NCI-H2196 treated with DMSO at 0.1 percent for 48 hours (cell line): ENCODE data around the gene CEP43.

Experiments used
- DNase-seq: peaks from one replicate; lab custom pipeline; 2025; ENCODE audit not compliant: unreplicated experiment; lab: John Stamatoyannopoulos, UW

The CEP43 gene

DNA sequence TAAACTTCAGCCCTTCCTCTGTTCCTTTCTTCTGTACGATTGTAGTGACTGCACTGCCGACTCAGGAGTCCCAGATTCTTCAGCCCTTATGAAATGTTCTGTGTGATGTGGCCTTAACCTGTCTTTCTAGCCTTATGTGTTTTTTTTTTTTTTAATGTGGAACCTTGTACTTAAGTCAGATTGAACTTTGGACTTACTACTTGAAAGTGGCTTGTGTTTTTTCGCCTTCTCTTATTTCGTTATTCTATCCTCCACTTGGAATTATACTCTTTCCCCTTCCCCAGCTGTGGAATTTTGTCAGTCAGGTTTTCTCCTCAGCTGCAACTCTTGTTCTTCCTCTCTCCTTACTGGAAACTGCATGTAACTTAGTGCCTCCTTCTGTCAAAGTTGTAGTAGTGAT, 8.8 kb downstream of the CEP43 start:
- no peak for DNase-seq

DNA sequence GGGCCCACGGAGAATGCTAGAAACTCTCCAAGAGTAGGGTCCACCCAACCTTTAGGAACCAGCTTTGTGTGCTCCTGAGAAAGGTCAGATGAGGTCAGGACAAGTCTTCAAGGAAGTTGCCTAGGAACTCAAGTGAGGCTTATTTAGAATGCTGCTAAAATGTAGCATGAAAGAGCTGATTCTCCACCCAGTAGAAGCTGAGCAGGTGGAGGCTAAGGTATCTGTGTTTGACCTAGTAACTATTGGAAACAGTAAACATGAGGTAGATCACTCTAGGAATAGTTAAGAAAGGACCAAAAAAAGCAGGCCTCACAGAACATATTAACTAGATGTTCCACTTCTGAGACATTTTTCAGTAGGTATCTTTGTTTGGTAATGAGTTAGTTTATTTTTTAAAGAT, 13.9 kb downstream of the CEP43 start:
- DNase-seq, result no peak

DNA sequence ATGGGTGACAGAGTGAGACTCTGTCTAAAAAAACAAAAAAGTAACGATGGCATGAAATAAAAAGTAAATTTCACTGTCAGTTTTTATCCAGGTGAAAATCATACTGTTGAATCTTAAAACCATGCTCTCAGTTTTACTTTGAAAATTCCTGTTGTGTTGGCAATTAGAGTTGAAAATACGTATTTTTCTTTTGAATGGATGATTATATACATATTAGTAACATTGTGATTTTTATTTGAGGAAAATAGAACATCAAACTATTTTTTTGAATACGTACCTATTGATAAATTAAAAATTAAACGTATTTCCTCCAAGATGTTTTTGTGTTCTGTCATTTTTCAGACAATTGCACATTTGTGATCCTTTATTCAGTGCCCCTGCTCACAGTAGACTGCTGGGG, 14.7 kb downstream of the CEP43 start:
- DNase-seq, result no peak

DNA sequence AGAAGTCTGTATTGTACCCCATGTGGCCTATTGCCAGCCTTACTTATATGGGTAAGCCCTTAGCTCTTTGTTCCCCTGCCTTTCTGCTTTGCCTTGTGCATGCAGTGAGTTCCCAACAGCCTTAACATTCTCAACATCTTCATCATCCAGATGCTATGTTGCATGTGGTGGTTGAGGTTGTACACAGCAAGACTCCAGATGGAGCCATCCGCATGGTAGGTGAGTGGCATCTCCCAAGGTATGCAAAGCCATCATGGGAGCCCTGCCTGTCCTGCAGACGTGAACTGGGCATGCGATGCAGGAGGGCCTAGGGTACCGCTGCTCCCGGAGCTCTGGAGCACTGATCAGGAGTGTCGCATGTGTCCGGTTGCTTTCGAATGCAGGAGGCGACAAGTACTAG, 16.1 kb downstream of the CEP43 start:
- DNase-seq, result no peak

DNA sequence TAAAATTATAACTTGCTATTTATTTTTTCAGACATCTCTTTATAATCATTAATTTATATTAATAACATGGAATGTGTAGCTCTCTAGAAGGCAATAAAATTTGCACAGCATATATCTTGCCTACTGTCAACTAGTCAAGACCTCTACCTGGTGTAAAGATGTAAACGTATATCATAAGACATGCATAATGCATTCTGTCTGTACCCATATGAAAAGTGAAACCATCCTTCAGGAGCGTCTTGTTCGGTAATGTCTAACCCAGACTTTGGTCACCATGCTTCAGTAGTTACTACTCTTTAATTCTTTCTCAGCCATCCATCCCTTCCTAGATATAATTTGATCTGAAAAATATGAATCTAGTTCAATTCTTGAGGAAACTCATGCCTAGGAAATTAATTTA, 21.0 kb downstream of the CEP43 start:
- no peak for DNase-seq

DNA sequence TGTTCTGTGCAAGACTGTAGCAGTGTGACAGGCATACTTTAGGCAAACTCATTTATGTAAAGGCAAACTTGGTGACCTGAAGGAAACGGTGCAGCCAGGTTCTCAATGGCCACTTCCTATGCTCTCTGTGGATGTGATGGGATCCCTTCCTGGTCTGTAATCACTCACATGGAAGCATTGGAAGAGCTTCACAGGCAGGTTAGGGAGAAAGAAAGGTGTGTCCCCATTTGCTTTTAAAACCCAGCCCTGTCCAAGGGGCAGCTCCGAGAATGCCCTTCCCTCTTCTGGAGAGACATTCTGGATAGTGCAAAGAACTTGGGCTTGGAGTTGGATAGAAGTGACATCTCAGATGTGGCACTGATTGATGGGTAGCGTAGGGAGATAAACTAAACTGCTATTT, 28.1 kb downstream of the CEP43 start:
- DNase-seq, result no peak

DNA sequence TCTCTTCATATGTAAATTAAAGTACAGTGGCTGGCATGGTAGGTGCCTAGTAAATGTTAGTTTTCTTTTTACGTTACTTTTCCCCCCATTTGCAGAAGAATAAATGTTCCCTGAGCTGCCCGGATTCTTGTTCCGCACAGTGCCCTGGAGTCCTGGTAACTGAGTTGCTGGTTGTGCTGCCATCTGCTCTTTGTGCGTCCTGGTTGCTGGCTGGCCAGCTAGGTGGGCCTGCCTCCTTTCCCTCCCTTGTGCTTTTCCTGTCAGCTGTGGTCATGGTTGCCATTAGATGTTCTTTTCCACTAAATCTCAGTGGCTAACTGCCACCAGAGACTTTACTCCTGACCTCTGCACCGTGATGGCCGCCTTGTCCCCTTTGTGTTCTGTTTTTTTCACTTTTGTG, 28.6 kb downstream of the CEP43 start:
- DNase-seq, result no peak

DNA sequence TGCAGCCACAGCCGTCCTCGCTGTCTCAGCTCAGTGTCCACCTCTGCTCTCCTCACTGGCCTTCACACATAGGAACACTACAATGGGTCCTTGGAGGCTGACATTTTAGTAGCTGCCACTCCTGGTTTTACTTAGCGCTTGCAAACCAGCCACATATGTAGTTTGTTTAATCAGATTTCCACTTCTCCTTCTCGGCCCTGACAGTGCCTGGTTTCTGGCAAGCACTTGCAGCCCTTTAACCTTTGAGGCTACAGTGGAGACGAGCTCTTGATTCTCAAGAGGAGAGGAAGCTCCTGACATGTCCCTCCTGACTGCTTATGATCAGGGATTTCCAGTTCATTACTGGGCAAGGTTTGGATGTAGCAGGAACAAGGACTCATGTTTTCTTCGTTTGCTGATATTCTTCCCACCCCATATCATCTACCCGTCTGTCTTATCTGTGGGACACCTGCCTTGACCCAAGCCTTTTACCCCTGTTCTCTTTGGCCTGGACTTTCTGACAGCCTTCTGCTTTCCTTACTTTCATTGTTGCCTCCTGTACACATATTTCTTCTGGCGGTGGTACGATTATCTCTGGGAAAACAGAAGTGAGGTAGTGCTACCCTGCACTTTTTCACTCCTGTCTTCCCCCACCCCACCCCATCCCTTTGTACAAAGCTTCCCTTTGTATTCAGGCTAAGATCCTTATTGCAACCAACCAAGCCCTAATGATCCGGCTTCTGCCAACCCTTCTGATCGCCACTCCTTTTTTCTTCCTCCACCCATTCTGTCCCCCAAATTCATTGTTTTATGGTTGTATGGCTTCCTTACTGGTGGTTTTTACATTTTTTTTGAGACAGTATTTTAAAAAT, 31.2 kb downstream of the CEP43 start:
- no peak for DNase-seq

DNA sequence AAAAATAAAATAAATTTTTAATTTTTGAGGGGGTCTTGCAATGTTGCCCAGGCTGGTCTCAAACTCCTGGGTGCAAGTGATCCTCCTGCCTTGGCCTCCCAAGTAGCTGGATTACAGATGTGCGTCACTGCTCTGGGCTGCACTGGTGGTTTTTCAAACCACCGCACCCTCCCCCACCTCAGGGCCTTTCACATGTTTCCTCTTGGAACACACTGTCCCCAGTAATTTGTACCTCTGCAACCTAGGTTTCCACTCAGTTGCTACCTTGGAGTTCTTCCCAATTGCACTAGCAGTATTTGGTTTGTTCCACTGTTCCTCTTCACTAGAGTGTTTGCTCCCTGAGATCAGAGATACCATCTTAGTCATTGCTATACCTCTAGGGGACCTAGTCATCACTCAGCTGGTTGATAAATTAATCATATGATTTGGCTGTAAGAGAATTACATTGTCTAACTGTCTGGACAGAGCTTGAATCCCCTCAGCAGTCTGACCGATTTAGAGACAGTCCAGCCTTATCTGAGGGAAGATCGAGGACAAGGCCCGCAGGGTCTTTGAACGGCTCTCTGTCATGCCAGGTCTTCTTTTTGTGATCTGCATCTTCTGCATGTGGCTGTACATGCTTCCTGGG, 32.0 kb downstream of the CEP43 start:
- no peak for DNase-seq

DNA sequence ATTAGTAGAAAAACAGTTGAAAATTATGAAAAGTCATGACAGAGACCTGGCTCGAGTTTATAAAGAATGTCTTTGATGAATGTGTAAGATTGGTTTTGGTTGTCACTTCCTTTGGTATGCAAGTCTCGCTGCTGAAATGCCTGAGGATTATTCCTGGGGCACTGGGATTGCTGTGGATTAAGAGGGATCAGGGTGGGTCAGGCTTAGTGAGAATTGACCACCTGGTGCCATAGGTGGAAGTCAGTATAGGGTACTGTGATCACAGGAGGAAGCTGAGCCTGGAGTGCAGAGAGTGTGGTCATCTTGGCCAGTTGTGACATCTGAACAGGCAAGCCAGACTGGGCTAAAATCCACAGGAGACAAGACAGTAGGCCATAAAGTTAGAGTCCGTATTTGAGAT, 34.9 kb downstream of the CEP43 start:
- no peak for DNase-seq

DNA sequence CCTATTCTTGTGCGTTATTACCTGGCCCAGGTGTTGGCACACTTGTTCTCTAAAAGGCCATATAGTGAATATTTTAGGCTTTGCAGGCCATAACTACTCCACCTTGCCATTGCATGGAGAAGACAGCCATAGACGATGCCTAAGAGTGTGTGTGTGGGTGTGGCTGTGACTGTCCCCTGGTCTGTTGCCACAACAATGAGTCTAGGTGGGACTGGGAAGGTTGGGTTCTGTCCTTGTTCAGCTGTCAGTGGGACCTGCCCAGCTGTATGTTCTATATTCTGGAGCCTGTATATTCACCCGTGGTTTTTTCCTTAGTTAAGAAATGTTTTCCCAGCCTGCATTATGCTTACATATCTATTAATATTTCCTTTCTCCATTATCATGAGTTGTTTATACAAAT, 38.6 kb downstream of the CEP43 start:
- DNase-seq, result no peak

DNA sequence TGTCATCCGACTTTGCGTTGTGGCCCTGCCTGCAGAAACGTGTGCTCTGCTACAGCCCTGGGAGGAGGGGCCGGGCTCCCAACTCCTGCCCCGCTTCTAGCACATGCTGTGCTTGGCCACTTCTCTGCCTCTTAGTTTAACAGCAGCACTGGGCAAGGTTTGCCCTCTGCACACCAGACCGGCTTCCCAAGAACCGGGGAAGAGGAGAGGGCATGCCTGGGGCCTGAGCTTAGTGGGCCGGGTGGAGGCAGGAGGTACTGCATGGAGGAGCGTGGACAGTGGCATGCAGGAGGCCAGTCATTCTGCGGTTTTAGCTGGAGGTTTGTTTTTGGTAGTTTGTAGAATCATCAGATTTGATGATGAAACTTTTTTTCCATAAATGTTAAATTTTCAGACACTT, 45.5 kb downstream of the CEP43 start:
- no peak for DNase-seq

DNA sequence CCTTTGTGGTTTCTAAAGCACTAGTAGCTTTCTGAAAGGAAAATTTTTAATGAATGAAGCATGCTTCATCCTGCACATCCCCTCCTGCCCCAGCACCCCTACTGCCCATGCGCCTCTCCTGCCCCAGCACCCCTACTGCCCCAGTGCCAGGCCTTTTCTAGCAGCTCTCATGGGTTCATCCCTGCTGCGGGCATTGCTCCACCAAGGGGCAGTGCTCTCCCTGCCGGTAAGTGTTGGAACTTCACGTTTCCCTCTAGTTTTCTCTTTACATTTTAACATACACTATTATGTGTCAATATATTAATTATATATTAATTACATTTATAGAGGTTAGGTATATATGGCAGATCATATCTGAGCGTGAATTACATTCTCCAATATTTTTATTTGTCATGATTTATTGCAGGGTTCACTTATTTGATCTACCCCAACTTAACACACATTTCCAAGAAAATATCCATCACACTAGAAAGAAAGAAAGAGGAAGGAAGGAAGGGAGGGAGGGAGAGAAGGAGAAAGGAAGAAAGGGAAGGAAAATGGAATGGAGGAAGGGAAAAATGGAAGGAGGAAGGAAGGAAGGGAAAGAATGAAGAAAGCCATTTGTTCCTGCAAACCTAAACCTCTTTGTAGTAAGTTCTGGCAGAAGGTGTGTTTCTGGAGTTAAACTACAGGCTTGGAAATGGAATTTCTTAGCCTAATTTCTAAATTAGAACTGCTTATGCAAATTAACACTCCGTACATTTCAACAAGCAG, 46.8 kb downstream of the CEP43 start:
- no peak for DNase-seq

DNA sequence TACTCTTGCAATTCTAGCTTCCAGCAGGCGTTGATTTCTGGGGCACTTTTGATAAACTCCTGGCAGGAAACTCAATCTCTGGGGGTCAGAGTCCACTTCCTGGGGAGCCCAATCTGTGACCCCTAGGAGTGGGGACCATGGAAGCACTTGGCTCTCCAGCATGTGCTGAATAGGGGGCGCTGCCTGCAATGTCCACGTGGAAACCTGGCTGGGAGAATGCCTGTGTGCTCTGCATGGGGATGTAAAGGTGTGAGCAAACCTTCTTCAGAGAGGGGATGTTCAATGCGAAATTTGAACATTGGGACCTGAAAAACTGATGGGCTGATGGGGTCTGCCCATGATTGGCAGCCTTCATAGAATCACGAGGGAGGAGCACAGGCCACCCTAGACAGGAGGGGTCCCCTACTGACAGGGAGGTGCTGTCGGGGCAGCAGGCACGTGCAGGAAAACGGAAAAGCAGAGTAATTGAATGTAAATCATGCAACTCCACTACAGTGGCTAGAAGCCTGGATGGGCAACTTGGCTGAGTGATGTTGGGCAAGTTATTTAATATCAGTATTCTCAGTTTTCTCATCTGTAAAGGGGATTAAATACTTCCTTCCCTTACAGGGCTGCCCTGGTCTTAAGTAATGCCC, 47.8 kb downstream of the CEP43 start:
- DNase-seq, result no peak

DNA sequence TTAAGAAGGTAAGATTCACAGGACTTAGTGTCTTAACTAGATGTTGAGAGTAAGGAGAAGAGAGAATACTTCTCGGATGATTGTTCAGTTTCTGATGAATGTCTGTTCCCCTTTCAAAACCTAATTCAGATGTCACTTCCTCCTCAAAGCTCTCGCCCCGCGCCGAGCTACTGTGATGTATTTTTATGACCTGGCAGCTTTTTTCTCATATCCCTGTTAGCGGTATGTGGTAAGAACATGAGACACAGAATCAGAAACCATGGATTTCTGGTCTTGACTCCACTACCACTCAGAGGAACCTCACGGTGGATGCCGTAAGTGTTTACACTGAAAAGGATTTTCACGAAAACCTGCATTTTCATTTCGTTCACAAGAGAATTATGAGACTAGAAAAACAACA, 48.4 kb downstream of the CEP43 start:
- DNase-seq, result no peak
